Upper lobe of left lung (tissue), 6 donors: ENCODE data around the gene TRMT61A. TPM values are rescaled to one million over a fixed set of nuclear protein-coding genes. Genes with fewer than 3 reads are reported as not detected.
A peak's percentile ranks its signal among the peaks of the same experiment; 100 is the strongest.

ENCODE experiments used
- ATAC-seq, 2 donors: fragments of 200-7000 bp; cut with Tn5 transposase; one replicate each; pipeline ENCODE4 v1.9.1; 2022; ENCODE audit warnings: mild to moderate bottlenecking in 2 of 2, moderate library complexity in 2 of 2; ENCODE audit not compliant: low FRiP score in 2 of 2
- DNase-seq, 2 donors: peaks; one replicate each; pipeline ENCODE4 v3.0.0-alpha.2; 2019 to 2020
- H3K27ac ChIP-seq, 4 donors: fragments of 200-600 bp; sonication (generic); one replicate each; pipeline ENCODE4 v1.5.1; 2016 to 2019
- H3K27me3 ChIP-seq, 4 donors: fragments of 200-600 bp; sonication (generic); one replicate each; pipeline ENCODE4 v1.5.1; 2017 to 2019
- H3K36me3 ChIP-seq, 4 donors: fragments of 200-600 bp; sonication (generic); one replicate each; pipeline ENCODE4 v1.5.1; 2016 to 2019
- H3K4me1 ChIP-seq, 4 donors: fragments of 200-600 bp; sonication (generic); one replicate each; pipeline ENCODE4 v1.5.1; 2018 to 2019
- H3K4me3 ChIP-seq, 4 donors: fragments of 200-600 bp; sonication (generic); one replicate each; pipeline ENCODE4 v1.5.1; 2017 to 2019; ENCODE audit warnings: mild to moderate bottlenecking in 2 of 4, moderate library complexity in 1 of 4
- H3K9me3 ChIP-seq, 4 donors: fragments of 200-600 bp; sonication (generic); one replicate each; pipeline ENCODE4 v1.5.1; 2018 to 2019
- EP300 ChIP-seq, 4 donors: sonication (generic); formaldehyde crosslinking; IDR thresholded peaks; one replicate each; pipeline ENCODE4 v1.5.1; 2017; ENCODE audit warnings: antibody characterized with exemption in 4 of 4, control low read depth in 2 of 4
- POLR2A ChIP-seq, 4 donors: fragments of 450-650 bp; IDR thresholded peaks; one replicate each; pipeline ENCODE4 v1.5.1; 2016 to 2017; ENCODE audit warnings: antibody characterized with exemption in 4 of 4, mild to moderate bottlenecking in 2 of 4
- POLR2AphosphoS5 ChIP-seq, 2 donors: sonication (generic); formaldehyde crosslinking; IDR thresholded peaks; one replicate each; pipeline ENCODE4 v1.5.1; 2017; ENCODE audit warnings: antibody characterized with exemption in 2 of 2
- WGBS, 2 donors: methylation state at CpG; one replicate each; pipeline ENCODE4 v1.1.5; 2017 to 2018; 5-methylcytosine and 5-hydroxymethylcytosine counted together
- total RNA-seq, 6 donors: library from RNA; depleted of rRNA in 4 of 6; stranded (reverse); fragments of >200 nt in 4 of 6; gene quantifications; one replicate each; pipeline versions ENCODE4 v1.1.0 to v1.2.1, GENCODE V29; 2016 to 2021
- TF ChIP-seq, protein P1 (sequence below), 6 experiments: fragments of 450-650 bp in 4 of 6; fragments of 200-600 bp in 2 of 6; sonication (generic) in 2 of 6; IDR thresholded peaks; one replicate each; pipeline ENCODE4 v1.5.1; 2016 to 2019; ENCODE audit warnings: antibody characterized with exemption in 6 of 6
- donor health status: DM: no; HTN: no; CAD: no; lungs with moderate emphysema.
- donor health status: DM: no; HTN: yes; CAD: no; lungs with severe emphysema.

TRMT61A gene
- total RNA-seq, 6 donors from 2014 or later = 6.7 to 25.1 (median 15.0) TPM

DNA sequence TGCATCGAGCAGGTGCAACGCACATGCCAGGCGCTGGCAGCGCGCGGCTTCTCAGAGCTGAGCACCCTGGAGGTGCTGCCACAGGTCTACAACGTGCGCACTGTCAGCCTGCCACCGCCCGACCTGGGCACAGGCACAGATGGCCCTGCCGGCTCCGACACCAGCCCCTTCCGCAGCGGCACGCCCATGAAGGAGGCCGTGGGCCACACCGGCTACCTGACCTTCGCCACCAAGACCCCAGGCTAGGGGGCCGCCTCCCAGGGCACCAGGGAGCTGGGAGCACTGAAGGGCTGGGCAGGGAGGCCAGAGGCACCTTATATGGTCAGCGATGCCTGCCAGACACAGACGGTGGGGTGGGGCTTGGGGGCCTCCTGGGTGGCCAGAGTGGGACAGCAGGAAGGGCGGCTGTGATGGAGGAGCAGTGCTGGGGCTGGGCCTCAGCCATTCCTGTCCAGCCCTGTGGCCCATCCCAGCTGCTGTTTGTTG is 5.6 kb downstream of the TRMT61A start:
- H3K36me3 ChIP-seq = peaks cover 0 to 41% (median 21%) of the 10 kb centered on the region in 4 donors
- TF ChIP-seq EP300 (IDR thresholded peaks at IDR 0.05) = no peak
- TF ChIP-seq, protein P1, sequence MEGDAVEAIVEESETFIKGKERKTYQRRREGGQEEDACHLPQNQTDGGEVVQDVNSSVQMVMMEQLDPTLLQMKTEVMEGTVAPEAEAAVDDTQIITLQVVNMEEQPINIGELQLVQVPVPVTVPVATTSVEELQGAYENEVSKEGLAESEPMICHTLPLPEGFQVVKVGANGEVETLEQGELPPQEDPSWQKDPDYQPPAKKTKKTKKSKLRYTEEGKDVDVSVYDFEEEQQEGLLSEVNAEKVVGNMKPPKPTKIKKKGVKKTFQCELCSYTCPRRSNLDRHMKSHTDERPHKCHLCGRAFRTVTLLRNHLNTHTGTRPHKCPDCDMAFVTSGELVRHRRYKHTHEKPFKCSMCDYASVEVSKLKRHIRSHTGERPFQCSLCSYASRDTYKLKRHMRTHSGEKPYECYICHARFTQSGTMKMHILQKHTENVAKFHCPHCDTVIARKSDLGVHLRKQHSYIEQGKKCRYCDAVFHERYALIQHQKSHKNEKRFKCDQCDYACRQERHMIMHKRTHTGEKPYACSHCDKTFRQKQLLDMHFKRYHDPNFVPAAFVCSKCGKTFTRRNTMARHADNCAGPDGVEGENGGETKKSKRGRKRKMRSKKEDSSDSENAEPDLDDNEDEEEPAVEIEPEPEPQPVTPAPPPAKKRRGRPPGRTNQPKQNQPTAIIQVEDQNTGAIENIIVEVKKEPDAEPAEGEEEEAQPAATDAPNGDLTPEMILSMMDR (IDR thresholded peaks at IDR 0.05) = no peak
- no peak for TF ChIP-seq POLR2AphosphoS5 (IDR thresholded peaks at IDR 0.05)
- TF ChIP-seq POLR2A (IDR thresholded peaks at IDR 0.05) = no peak
- H3K27me3 ChIP-seq = no peaks in the 10 kb centered on the region
- no peak for ATAC-seq
- WGBS, 2 donors = 80 to 92% methylated on average over 5 to 18 of the region's 22 CpGs
- H3K9me3 ChIP-seq = no peaks in the 10 kb centered on the region
- H3K4me1 ChIP-seq = peaks cover 10 to 28% (median 22%) of the 10 kb centered on the region in 4 donors
- no peak overlapping the region for H3K4me3 ChIP-seq
- DNase-seq = peak in 1 of 2 donors; percentile 83
- no peak overlapping the region for H3K27ac ChIP-seq

- Histone ChIP-seq H3K9me3 (no peaks in the 10 kb centered on the region), H3K4me3 (no peak overlapping the region), H3K4me1 (peaks cover 8 to 26% (median 18%) of the 10 kb centered on the region in 4 donors), H3K27ac (no peak overlapping the region), H3K27me3 (no peaks in the 10 kb centered on the region), H3K36me3 (peaks cover 0 to 39% (median 21%) of the 10 kb centered on the region in 4 donors)
- ATAC-seq (peak in 1 of 2 donors; percentile 23), DNase-seq (peak in 1 of 2 donors; percentile 80)
- TF ChIP-seq POLR2AphosphoS5 (IDR thresholded peaks at IDR 0.05) (no peak), EP300 (IDR thresholded peaks at IDR 0.05) (no peak), POLR2A (IDR thresholded peaks at IDR 0.05) (no peak)
- TF ChIP-seq, protein P1 (IDR thresholded peaks at IDR 0.05) = no peak
- WGBS, 2 donors = 90% methylated on average over 8 to 12 of the region's 21 CpGs
These were observed 6.3 kb downstream of the TRMT61A start for GRCh38 chr14:103535081-103535890.

DNA sequence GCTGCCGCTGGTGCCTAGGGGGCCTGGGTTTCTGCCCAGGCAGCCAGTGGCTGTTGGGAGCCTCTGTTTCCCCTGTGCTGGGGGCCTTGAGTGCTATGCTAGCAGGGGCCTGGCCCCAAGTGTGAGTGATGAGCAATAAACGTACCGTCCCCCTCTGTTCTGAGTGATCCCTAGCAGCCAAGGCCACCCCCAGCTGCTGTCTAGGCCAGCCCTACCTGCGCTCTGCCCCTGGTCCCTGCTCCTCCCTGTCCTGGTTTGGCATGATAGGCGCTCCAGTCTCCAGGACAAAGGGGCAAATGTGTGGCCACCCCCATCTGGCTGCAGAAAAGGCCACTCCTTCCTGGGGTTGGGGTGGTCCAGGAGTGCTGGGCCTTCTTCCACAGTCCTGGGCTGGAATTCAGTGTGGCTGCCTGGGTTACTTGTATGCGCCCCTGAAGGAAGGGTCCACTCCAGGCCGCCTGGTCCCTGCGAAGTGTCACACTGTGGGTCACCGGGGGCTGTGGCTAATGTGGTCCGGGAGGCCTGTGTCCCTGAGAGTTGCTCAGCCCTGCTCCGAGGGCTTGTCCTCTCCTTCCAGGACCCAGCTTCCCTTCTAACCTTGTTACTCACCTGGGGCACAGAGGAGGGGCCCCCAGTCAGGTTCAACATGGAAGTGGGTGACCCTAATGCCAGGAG is 7.0 kb downstream of the TRMT61A start:
- H3K9me3 ChIP-seq = no peaks in the 10 kb centered on the region
- no peaks in the 10 kb centered on the region for H3K27me3 ChIP-seq
- ATAC-seq = no peak
- no peak overlapping the region for H3K4me3 ChIP-seq
- H3K36me3 ChIP-seq = peaks cover 0 to 33% (median 18%) of the 10 kb centered on the region in 4 donors
- H3K4me1 ChIP-seq = peaks cover 10 to 26% (median 18%) of the 10 kb centered on the region in 4 donors
- WGBS, 2 donors = 80 to 90% methylated on average over 1 to 11 of the region's 11 CpGs
- TF ChIP-seq EP300 (IDR thresholded peaks at IDR 0.05) = no peak
- no peak for DNase-seq
- no peak overlapping the region for H3K27ac ChIP-seq

DNA sequence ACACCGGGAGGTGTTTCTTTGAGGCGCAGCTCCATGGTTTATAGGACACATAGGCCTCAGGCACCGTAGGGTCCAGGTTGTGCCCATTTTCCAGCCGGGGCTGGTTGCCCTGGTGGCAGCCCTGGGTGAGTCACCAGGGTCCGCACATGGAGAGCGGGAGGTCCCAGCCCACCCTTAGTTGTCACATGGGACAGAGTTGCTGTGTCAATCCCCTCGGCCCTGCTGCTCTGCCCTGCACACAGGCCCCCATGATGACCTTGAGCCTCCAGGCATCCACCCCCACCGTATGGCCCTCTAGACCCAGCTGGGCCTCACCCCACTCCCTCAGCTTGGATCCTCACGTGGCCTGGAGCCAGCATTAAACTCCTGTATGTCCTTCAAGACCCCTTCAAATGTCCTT is 7.7 kb downstream of the TRMT61A start:
- no peak overlapping the region for H3K27ac ChIP-seq
- no peak for ATAC-seq
- no peaks in the 10 kb centered on the region for H3K27me3 ChIP-seq
- H3K4me1 ChIP-seq = peaks cover 17 to 29% (median 24%) of the 10 kb centered on the region in 4 donors
- DNase-seq = no peak
- H3K9me3 ChIP-seq = no peaks in the 10 kb centered on the region
- peaks cover 0 to 33% (median 18%) of the 10 kb centered on the region in 4 donors for H3K36me3 ChIP-seq
- H3K4me3 ChIP-seq = no peak overlapping the region
- TF ChIP-seq, protein P1 (IDR thresholded peaks at IDR 0.05) = no peak
- TF ChIP-seq POLR2A (IDR thresholded peaks at IDR 0.05) (no peak), POLR2AphosphoS5 (IDR thresholded peaks at IDR 0.05) (no peak), EP300 (IDR thresholded peaks at IDR 0.05) (no peak)
- WGBS, 2 donors = 60 to 84% methylated on average over 3 to 4 of the region's 9 CpGs
